ENCODE measurements around the gene SLCO2A1.

DNA sequence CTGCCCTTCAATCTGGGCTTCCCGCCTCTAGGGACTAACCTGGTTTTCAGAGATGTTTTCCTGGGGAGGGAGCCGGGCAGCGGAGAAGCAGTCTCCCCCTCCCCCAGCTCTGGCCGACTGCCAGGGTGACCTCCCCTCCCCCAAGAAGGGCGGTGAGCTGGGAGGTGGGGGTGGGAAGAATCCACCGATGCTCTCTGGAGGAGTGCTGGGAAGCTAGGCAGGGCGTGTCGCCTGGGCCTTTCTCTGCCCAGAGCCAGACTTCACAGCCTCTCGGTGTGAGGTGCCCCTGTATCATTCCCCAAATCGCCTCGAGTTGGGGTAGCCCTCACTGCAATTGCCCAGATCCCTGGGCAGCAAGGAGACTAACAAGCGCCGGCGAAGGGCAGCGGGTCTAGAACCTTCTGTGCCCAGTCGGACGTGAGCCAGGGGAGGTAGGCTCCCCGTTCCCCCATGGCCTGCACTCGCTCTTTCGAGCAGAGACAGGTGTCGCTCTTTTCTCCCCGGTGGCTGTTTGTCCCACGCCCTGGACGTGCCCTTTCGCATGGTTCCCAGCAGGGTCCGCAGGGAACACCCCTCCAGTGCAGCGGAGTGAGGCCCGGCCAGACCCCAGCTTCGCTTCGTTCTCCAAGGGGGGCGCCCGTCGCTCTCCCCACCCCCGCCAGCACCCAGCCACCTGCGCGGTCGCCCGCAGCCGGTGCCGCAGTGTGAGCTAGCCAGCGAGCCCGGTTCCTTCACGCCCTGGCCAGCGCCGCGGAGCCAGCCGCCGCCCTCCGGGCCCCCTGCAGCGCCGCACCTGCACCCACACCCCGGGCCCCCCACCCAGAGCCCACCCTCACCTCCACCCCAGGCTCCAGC, 135.1 kb downstream of the SLCO2A1 start:
- TF ChIP-seq YY1 (IDR thresholded peaks at IDR 0.05; ENCODE audit: insufficient read depth, insufficient read length) (no peak), SUZ12 (IDR thresholded peaks at IDR 0.05; ENCODE audit: extremely low read depth, insufficient read depth, insufficient read length) (no peak)

Data from NT2/D1 (cell line).